Hematopoietic multipotent progenitor cell treated with erythropoietin and hydrocortisone succinate and interleukin-3 and kit ligand, for 4 days (in vitro differentiated cells): ENCODE results near the gene AGBL3.
A peak's percentile ranks its signal among the peaks of the same experiment; 100 is the strongest.
"Not testable (repeated sequence)": the region's sequence is repeated elsewhere in the genome, so short reads cannot be mapped to it uniquely, and the experiment has no call there.

Experiments used
- DNase-seq: peaks from one replicate; pipeline ENCODE4 v3.0.0-alpha.2; 2015

The AGBL3 gene

DNA sequence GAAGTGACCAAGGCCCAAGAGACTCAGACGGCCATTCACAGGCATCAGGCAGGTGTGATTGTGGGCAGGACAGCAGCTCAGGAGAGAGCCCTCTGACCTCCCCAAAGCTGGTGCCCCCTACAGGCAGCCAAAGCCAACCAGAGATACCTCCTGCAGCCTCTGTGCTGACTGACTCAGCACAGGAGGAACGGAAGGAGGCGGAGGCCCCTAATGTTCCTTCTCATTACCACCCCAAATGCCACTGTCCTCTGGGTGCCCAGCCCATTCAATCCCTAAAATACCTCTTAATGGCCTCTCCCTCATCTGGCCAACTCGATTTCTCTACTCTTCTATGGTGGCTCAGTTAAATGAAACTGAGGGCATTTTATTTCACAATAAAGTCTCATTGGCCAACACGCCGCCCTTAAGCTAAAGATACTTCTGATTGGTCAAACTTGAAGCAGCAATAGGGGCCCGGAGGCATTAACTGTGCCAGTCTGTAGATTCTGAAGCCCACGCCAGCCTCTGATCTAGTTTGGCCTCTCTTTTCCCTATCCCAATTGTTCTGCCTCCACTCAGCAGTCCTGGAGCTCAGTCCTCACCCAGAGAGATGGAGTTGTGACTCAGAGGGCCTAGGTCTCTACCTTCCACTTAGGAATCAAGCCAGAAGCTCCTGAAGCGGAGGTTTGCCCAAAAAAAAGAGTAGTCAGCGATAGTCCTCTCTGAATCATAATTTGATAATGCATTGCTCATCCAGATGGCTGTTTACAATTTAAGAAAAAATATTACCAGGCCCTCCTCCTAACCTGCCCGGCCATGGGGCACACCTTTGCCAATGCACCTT lies 183.0 kb downstream of the AGBL3 start:
- DNase-seq = peak; percentile 85

GRCh38 chr7:135169964-135170273 lies 183.6 kb downstream of the AGBL3 start:
- peak; percentile 66 for DNase-seq

- peak; percentile 98 for DNase-seq
Observed at GRCh38 chr7:135170274-135170997, 184.1 kb downstream of the AGBL3 start, which contains the start of gene CYREN. Gene CYREN, minus strand, starts transcription at chr7:135170707. Its CDS starts 1,785 bp downstream, at chr7:135168922.

- not testable (repeated sequence) for DNase-seq
Observed at GRCh38 chr7:135170998-135171481, 184.7 kb downstream of the AGBL3 start.

DNA sequence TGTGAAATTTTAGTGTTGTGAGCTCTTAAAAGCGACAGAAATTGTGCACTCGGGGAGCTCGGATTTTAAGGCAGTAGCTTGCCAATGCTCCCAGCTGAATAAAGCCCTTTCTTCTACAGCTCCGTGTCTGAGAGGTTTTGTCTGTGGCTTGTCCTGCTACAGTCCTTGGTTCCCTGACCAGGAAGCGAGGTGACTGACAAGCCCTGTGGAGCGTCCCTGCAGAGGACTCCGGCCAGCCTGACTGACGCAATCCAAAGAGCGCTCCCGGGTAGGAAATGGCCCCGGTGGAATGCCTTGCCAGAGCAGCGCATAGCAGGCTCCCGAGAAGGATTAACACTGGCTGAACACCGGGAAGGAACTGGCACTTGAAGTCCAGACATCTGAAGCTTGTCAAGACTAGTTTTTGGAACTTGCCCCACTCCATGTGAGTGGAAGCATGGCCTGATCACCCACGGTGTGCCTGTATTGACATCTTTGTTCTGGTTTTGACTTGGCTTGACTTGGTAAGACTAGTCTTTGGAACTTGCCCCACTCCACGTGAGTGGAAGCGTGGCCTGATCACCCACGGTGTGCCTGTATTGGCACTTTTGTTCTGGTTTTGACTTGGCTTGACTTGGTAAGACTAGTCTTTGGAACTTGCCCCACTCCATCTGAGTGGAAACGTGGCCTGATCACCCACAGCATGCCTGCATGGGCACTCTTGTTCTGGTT lies 185.4 kb downstream of the AGBL3 start:
- DNase-seq = not testable (repeated sequence)

DNA sequence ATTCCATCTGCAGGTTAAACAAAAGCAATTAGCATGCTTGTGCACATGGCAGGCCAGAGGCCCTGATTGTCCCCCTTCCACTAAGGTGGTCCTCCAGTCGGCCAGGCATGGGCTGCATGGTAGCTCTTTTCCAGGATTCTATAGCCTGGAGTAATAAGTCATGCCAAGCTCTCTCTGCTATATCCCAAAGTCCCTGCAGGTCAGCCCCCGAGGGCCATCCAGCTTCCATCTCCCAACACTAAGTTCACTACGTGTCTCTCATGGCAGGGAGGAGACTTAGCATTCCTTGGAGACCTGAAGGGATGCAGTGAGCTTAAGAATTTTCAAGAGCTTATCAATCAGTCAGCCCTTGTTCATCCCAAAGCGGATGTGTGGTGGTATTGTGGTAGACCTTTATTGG lies 187.6 kb downstream of the AGBL3 start:
- DNase-seq = not testable (repeated sequence)

DNA sequence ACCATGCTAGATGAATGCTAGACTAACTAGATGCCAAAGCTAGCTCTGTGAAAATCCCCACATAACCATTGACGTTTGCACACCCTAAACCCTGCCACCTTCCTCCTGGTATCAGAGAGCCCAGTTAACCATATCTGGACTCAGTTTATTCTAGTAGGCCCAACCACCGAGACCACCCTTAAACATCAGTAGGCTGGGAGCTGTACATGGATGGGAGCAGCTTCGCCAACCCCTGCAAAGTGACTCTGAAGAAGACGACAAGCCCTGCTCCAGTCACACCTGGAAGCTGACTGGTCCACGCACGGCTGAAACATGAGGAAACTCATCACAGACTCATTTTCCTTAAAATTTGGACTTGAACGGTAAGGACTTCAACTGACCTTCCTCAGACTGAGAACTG lies 188.6 kb downstream of the AGBL3 start:
- DNase-seq = no peak

GRCh38 chr7:135175931-135176330 lies 189.6 kb downstream of the AGBL3 start:
- no peak for DNase-seq

- no peak for DNase-seq
Observed at GRCh38 chr7:135177028-135177696, 190.9 kb downstream of the AGBL3 start.

DNA sequence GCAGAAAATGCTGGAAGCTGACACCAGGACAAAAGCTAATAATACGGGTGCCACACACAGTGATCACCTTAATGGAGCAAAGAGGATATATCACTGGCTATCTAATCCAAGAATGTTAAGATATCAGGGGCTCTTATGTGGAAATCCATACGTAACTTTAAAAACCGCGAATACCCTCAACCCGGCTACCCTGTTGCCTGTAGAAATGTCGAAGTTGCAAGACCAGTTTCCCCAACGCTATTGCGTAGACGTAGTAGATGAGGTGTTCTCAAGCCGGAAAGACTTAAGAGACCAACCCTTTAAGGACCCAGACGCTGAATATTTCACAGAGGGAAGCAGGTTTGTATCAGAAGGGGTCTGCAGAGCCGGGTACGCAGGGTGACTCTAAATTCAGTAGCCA lies 192.1 kb downstream of the AGBL3 start:
- DNase-seq = no peak

GRCh38 chr7:135179321-135179925 lies 193.1 kb downstream of the AGBL3 start:
- no peak for DNase-seq

DNA sequence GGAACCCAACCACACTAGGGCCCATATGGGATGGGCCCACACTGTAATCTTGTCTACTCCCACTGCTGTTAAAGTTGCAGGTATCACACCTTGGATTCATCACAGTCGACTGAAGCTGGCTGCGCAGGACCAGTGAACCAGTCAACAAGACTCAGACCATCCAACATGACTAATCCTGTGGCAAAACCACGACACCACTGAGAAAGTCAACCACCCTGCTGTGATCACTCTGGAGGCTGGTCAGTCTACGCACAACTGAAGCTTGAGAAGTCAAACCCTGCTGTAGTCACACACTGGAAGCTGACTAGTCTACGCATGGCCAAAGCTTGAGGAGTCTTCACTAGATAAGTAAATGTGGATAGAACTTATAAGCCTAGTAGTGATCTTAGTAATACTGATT lies 193.8 kb downstream of the AGBL3 start:
- DNase-seq = no peak

DNA sequence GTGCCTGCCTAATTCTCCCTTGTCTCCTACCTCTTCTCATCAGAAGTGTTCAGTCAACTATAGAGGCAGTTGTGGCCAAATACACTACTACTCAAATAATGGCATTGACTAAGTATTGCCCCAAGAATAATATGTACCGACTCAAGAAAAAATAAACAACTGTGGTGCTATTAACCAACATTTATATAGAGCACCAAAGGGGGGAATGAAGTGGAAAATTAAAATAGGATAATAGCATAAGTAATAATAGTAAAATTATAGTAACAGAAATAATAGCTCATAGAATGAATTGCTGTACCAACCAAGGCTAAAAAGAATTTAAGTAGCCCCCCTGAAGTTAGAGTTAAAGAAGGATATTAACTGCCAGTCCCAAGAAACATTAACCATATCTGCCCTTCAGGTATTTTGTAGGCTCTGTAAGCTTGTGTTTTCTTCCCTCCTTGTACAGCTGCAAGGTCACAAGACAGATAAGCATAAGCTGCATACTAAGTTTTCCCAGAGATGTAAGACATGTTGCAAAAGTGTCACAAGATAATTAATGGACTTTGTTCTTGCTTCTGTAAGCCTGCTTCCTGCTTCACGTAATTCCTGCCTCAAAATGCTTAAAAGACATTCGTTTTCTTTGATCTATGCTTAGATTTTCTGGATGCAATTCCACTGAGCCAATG lies 195.1 kb downstream of the AGBL3 start:
- peak; percentile 17 for DNase-seq

GRCh38 chr7:135181929-135182678 lies 195.8 kb downstream of the AGBL3 start:
- no peak for DNase-seq

DNA sequence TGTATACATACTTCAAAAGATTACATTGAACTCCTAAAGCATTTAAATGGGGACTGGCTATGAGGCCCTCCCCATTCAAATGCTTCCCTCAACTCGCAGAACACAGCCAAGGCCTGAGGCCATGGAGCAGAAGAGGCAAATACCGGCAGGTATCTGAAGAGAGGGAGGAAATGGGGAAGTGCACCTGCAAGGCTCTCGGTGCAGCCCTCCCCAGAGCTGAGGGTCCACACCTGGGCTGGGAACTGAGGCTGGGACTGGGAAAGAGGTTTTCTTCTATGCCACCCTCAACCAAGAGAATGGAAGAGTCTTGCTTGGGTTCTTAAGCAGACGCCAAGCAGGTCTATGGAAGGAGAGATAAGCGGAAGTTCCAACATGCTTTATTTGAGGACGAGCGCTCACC lies 197.2 kb downstream of the AGBL3 start:
- DNase-seq = no peak

DNA sequence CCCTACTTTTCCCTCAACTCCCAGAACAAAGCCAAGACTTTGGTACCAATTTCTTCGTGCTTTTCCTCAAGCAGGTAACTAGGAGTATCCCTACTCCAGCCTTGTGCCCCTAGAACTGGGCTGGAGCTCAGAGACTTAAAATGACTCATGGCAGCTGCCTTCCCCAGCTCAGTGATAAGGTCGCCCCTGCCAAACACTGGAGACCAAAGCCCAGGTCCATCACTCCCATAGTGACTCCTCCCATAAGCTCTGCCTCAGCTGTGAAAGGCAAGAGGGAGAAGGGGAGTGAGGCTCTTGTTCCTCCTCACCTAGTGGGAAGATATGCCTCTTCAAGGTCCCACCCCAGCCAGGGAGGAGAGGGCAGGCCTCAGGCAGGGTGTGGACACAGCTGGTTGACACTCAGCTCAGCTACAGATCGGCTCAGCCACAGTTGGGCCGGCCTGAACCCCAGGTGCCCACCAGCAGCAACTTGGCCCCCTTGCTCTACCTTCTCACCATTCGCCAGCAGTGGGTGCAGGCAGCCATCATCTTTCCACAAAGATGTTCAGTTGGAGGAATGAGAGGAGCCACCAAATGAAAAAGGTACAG lies 198.0 kb downstream of the AGBL3 start:
- no peak for DNase-seq
